Breast epithelium (tissue), 4 donors: ENCODE data around the gene TPRG1. TPM values are rescaled to one million over a fixed set of nuclear protein-coding genes. Genes with fewer than 3 reads are reported as not detected.

ENCODE experiments used
- DNase-seq, 2 donors: peaks; one replicate each; pipeline ENCODE4 v3.0.0-alpha.2; 2019; ENCODE audit warnings: low spot score in 2 of 2
- H3K27ac ChIP-seq, 2 donors: fragments of 200-600 bp; sonication (generic) in 1 of 2; one replicate each; pipeline ENCODE4 v1.5.1; 2016 to 2019; ENCODE audit warnings: mild to moderate bottlenecking in 1 of 2
- H3K27me3 ChIP-seq, 2 donors: fragments of 200-600 bp; sonication (generic) in 1 of 2; one replicate each; pipeline versions ENCODE4 v1.5.1 to v1.6.0; 2017 to 2019; ENCODE audit warnings: control low read depth in 1 of 2, mild to moderate bottlenecking in 1 of 2
- H3K36me3 ChIP-seq: fragments of 200-600 bp; one replicate; pipeline ENCODE4 v1.5.1; 2019
- H3K4me1 ChIP-seq, 2 donors: fragments of 200-600 bp; sonication (generic); one replicate each; pipeline ENCODE4 v1.5.1; 2016 to 2019; ENCODE audit warnings: control low read depth in 1 of 2
- H3K4me3 ChIP-seq, 3 donors: fragments of 200-600 bp; sonication (generic); 1 replicate in 2 of 3; 2 replicates in 1 of 3; pipeline ENCODE4 v1.5.1; 2016 to 2019; ENCODE audit warnings: mild to moderate bottlenecking in 3 of 3, moderate library complexity in 2 of 3
- H3K9me3 ChIP-seq, 2 donors: fragments of 200-600 bp; sonication (generic) in 1 of 2; one replicate each; pipeline ENCODE4 v1.5.1; 2016 to 2019; ENCODE audit warnings: control low read depth in 1 of 2
- CTCF ChIP-seq, 3 donors: fragments of 450-650 bp; IDR thresholded peaks; one replicate each; pipeline ENCODE4 v1.5.1; 2016 to 2017; ENCODE audit warnings: antibody characterized with exemption in 3 of 3, mild to moderate bottlenecking in 3 of 3, moderate library complexity in 3 of 3
- POLR2A ChIP-seq: fragments of 450-650 bp; IDR thresholded peaks from one replicate; pipeline ENCODE4 v1.6.1; 2016; ENCODE audit warnings: antibody characterized with exemption, mild to moderate bottlenecking, moderate library complexity
- POLR2AphosphoS5 ChIP-seq, 3 donors: sonication (generic); formaldehyde crosslinking; IDR thresholded peaks; one replicate each; pipeline ENCODE4 v1.6.1; 2017; ENCODE audit warnings: antibody characterized with exemption in 3 of 3
- intact Hi-C: fragments of 100-400 bp; cut with DNase I; formaldehyde crosslinking; loops from one replicate; pipeline ENCODE4 v1.15.1; 2023; ENCODE audit warnings: low total_unique reads
- total RNA-seq, 3 donors: library from RNA; depleted of rRNA; stranded (reverse); fragments of >200 nt; gene quantifications; one replicate each; pipeline ENCODE4 v1.1.0, GENCODE V29; 2016

The TPRG1 gene
- total RNA-seq, 3 donors from 2014 or later: 29.2 to 65.9 (median 31.9) TPM

DNA sequence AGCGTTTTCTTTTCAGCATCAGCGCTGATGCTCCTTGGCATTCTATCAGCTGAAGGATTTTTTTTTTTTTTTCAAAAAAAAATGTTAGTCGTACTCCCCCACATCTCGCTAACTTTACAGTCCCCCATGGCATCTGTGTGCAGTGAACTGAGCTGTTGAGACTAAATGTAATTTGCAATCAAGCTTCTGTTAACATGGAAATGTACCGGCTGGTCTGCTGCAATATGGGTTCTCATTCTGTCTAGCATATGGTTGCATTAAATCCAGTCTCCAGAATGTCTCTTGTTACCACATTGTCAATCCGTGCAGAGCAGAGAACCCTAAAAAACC lies 32.2 kb upstream of the TPRG1 start:
- Histone ChIP-seq H3K9me3 (no peaks in the 10 kb centered on the region), H3K36me3 (no peaks in the 10 kb centered on the region), H3K4me3 (no peak overlapping the region), H3K27me3 (no peaks in the 10 kb centered on the region), H3K4me1 (no peaks in the 10 kb centered on the region), H3K27ac (no peak overlapping the region)
- intact Hi-C loops: no loop called here
- DNase-seq: no peak
- no peak for TF ChIP-seq POLR2AphosphoS5 (IDR thresholded peaks at IDR 0.05)
- no peak for TF ChIP-seq POLR2A
- TF ChIP-seq CTCF (IDR thresholded peaks at IDR 0.05): no peak

GRCh38 chr3:189142527-189142926 lies 29.2 kb upstream of the TPRG1 start:
- H3K36me3 ChIP-seq: no peaks in the 10 kb centered on the region
- TF ChIP-seq CTCF (IDR thresholded peaks at IDR 0.05): no peak
- no peaks in the 10 kb centered on the region for H3K9me3 ChIP-seq
- no peak overlapping the region for H3K4me3 ChIP-seq
- no peak overlapping the region for H3K27ac ChIP-seq
- H3K27me3 ChIP-seq: no peaks in the 10 kb centered on the region
- intact Hi-C loops: no loop called here
- DNase-seq: no peak
- H3K4me1 ChIP-seq: no peaks in the 10 kb centered on the region

- DNase-seq: no peak
- TF ChIP-seq POLR2AphosphoS5 (IDR thresholded peaks at IDR 0.05): no peak
- no peak for TF ChIP-seq POLR2A
- TF ChIP-seq CTCF (IDR thresholded peaks at IDR 0.05): no peak
- Histone ChIP-seq H3K4me3 (no peak overlapping the region), H3K27me3 (no peaks in the 10 kb centered on the region), H3K4me1 (no peaks in the 10 kb centered on the region), H3K36me3 (no peaks in the 10 kb centered on the region), H3K9me3 (no peaks in the 10 kb centered on the region), H3K27ac (peak overlapping the region; percentile 14 to 61)
- intact Hi-C loops: no loop called here
Observed at GRCh38 chr3:189143321-189143720, 28.4 kb upstream of the TPRG1 start.

GRCh38 chr3:189143771-189144170 lies 28.0 kb upstream of the TPRG1 start:
- Histone ChIP-seq H3K4me1 (no peaks in the 10 kb centered on the region), H3K4me3 (no peak overlapping the region), H3K36me3 (no peaks in the 10 kb centered on the region), H3K27ac (peak overlapping the region; percentile 37 to 61), H3K27me3 (no peaks in the 10 kb centered on the region), H3K9me3 (no peaks in the 10 kb centered on the region)
- DNase-seq: no peak
- intact Hi-C loops: no loop called here
- TF ChIP-seq POLR2AphosphoS5 (IDR thresholded peaks at IDR 0.05) (no peak), CTCF (IDR thresholded peaks at IDR 0.05) (no peak), POLR2A (no peak)

- intact Hi-C loops: no loop called here
- Histone ChIP-seq H3K9me3 (no peaks in the 10 kb centered on the region), H3K27me3 (no peaks in the 10 kb centered on the region), H3K4me1 (no peaks in the 10 kb centered on the region), H3K36me3 (no peaks in the 10 kb centered on the region), H3K27ac (peak overlapping the region; percentile 37 to 61), H3K4me3 (no peak overlapping the region)
- peak in 1 of 3 donors; percentile 55 for TF ChIP-seq POLR2AphosphoS5 (IDR thresholded peaks at IDR 0.05)
- peak; percentile 24 to 59 (median 43) for TF ChIP-seq CTCF (IDR thresholded peaks at IDR 0.05)
- TF ChIP-seq POLR2A: no peak
- DNase-seq: peak in 1 of 2 donors; percentile 45
Observed at GRCh38 chr3:189144645-189145044, 27.1 kb upstream of the TPRG1 start.
